Right lobe of liver (tissue), 6 donors: ENCODE measurements around the gene CLEC4M. TPM values are rescaled to one million over a fixed set of nuclear protein-coding genes. Genes with fewer than 3 reads are reported as not detected.
"Not testable (repeated sequence)": the region's sequence is repeated elsewhere in the genome, so short reads cannot be mapped to it uniquely, and the experiment has no call there.

Source experiments
- ATAC-seq, 4 donors: fragments of 200-7000 bp; cut with Tn5 transposase; one replicate each; pipeline ENCODE4 v1.9.1; 2020; ENCODE audit warnings: mild to moderate bottlenecking in 4 of 4, moderate library complexity in 4 of 4
- DNase-seq, 3 donors: peaks; one replicate each; pipeline ENCODE4 v3.0.0-alpha.2; 2020
- H3K27ac ChIP-seq, 3 donors: fragments of 200-600 bp; one replicate each; pipeline ENCODE4 v1.8.0; 2022
- H3K27me3 ChIP-seq, 2 donors: fragments of 200-600 bp; one replicate each; pipeline ENCODE4 v1.8.0; 2022
- H3K36me3 ChIP-seq, 4 donors: fragments of 200-600 bp; sonication (generic) in 1 of 4; one replicate each; pipeline versions ENCODE4 v1.5.1 to v1.8.0; 2017 to 2022; ENCODE audit warnings: control low read depth in 1 of 4
- H3K4me1 ChIP-seq, 4 donors: fragments of 200-600 bp; sonication (generic) in 1 of 4; one replicate each; pipeline versions ENCODE4 v1.5.1 to v1.8.0; 2017 to 2022; ENCODE audit warnings: control low read depth in 1 of 4
- H3K4me3 ChIP-seq, 3 donors: fragments of 200-600 bp; one replicate each; pipeline ENCODE4 v1.8.0; 2022
- H3K9me3 ChIP-seq, 4 donors: fragments of 200-600 bp; sonication (generic) in 1 of 4; one replicate each; pipeline versions ENCODE4 v1.5.1 to v1.8.0; 2017 to 2022; ENCODE audit warnings: control low read depth in 1 of 4
- CTCF ChIP-seq, 4 donors: fragments of 200-600 bp in 3 of 4; fragments of 450-650 bp in 1 of 4; IDR thresholded peaks; one replicate each; pipeline versions ENCODE4 v1.5.1 to v1.8.0; 2016 to 2022; ENCODE audit warnings: antibody characterized with exemption in 4 of 4, mild to moderate bottlenecking in 2 of 4
- POLR2A ChIP-seq: fragments of 450-650 bp; IDR thresholded peaks from one replicate; pipeline ENCODE4 v1.6.1; 2017; ENCODE audit warnings: antibody characterized with exemption, mild to moderate bottlenecking
- WGBS: methylation state at CpG from one replicate; pipeline ENCODE4 v1.1.6; 2018; ENCODE audit warnings: low coverage, low lambda C conversion rate; ENCODE audit not compliant: insufficient coverage; ENCODE audit errors: missing lambda C conversion rate; 5-methylcytosine and 5-hydroxymethylcytosine counted together
- intact Hi-C, 2 donors: fragments of 100-400 bp; cut with DNase I; formaldehyde crosslinking; loops; one replicate each; pipeline versions ENCODE4 v1.11.2 to v1.14.1; 2022
- total RNA-seq, 6 experiments: library from RNA; depleted of rRNA in 2 of 6; stranded (reverse); fragments of >200 nt in 2 of 6; fragmentation: NEBNext Ultra II Directional in 3 of 6; extraction: Animal tissue kit (Norgen Biotek cat#: 25700) in 3 of 6; gene quantifications; one replicate each; pipeline versions ENCODE4 v1.1.0 to v1.2.4, GENCODE V29; 2016 to 2023
- donor health status: DM: no; HTN: yes; CAD: no.
- donor health status: DM: no; HTN: no; CAD: no.
- donor health status: DM: no; HTN: no; CAD: no.
- donor health status: DM: no; HTN: yes; CAD: no.
- donor health status: DM: no; HTN: yes; CAD: no.

The CLEC4M gene
- total RNA-seq, 6 experiments from 2014 or later, result 12.8 to 64.8 (median 20.8) TPM

GRCh38 chr19:7744871-7745650 is 18.0 kb upstream of the CLEC4M start:
- no peak overlapping the region for H3K27ac ChIP-seq
- H3K36me3 ChIP-seq, result no peaks in the 10 kb centered on the region
- no peaks in the 10 kb centered on the region for H3K4me1 ChIP-seq
- 54% methylated on average over 7 of the region's 12 CpGs for WGBS
- no peaks in the 10 kb centered on the region for H3K9me3 ChIP-seq
- DNase-seq, result no peak
- no peak for ATAC-seq
- H3K4me3 ChIP-seq, result no peak overlapping the region
- intact Hi-C loops, result no loop called here
- no peaks in the 10 kb centered on the region for H3K27me3 ChIP-seq
- TF ChIP-seq CTCF (IDR thresholded peaks at IDR 0.05) (no peak), POLR2A (no peak)

GRCh38 chr19:7746306-7746705 is 16.7 kb upstream of the CLEC4M start:
- H3K4me1 ChIP-seq, intact Hi-C loops, H3K36me3 ChIP-seq, H3K4me3 ChIP-seq, H3K27me3 ChIP-seq, DNase-seq, H3K9me3 ChIP-seq, H3K27ac ChIP-seq: not testable (repeated sequence)
- WGBS, result no CpG with 5 or more reads among the region's 4 CpGs
- peak in 1 of 4 donors; percentile 9 for ATAC-seq

- ATAC-seq, result peak in 3 of 4 donors; percentile 20 to 44 (median 38)
- TF ChIP-seq POLR2A, result no peak
- no peak for TF ChIP-seq CTCF (IDR thresholded peaks at IDR 0.05)
- Histone ChIP-seq H3K4me3 (no peak within 1 kb of the TSS), H3K27ac (no peak within 1 kb of the TSS), H3K4me1 (no peaks in the 10 kb centered on the region), H3K36me3 (no peaks in the 10 kb centered on the region), H3K9me3 (no peaks in the 10 kb centered on the region), H3K27me3 (no peaks in the 10 kb centered on the region)
- intact Hi-C loops, result no loop called here
- 57% methylated on average over 5 of the region's 7 CpGs for WGBS
- DNase-seq, result no peak
These were observed 15.8 kb upstream of the CLEC4M start, which contains the start of gene CD209 for GRCh38 chr19:7746903-7747884. Gene CD209, minus strand, starts transcription at chr19:7747534. Its CDS starts 23 bp downstream, at chr19:7747511.

GRCh38 chr19:7748171-7748570 is 14.9 kb upstream of the CLEC4M start:
- no peak overlapping the region for H3K4me3 ChIP-seq
- H3K27ac ChIP-seq, result no peak overlapping the region
- no peaks in the 10 kb centered on the region for H3K9me3 ChIP-seq
- no peak for DNase-seq
- WGBS, result 73% methylated on average over 2 of the region's 2 CpGs
- no peak for TF ChIP-seq CTCF (IDR thresholded peaks at IDR 0.05)
- TF ChIP-seq POLR2A, result no peak
- no peaks in the 10 kb centered on the region for H3K36me3 ChIP-seq
- H3K27me3 ChIP-seq, result no peaks in the 10 kb centered on the region
- no peak for ATAC-seq
- intact Hi-C loops, result no loop called here
- H3K4me1 ChIP-seq, result no peaks in the 10 kb centered on the region
